ENCODE measurements around the gene IL17B. TPM values are rescaled to one million over a fixed set of nuclear protein-coding genes. Genes with fewer than 3 reads are reported as not detected.

Gene IL17B
- total RNA-seq, 1 donor from 2014 or later, result not detected

DNA sequence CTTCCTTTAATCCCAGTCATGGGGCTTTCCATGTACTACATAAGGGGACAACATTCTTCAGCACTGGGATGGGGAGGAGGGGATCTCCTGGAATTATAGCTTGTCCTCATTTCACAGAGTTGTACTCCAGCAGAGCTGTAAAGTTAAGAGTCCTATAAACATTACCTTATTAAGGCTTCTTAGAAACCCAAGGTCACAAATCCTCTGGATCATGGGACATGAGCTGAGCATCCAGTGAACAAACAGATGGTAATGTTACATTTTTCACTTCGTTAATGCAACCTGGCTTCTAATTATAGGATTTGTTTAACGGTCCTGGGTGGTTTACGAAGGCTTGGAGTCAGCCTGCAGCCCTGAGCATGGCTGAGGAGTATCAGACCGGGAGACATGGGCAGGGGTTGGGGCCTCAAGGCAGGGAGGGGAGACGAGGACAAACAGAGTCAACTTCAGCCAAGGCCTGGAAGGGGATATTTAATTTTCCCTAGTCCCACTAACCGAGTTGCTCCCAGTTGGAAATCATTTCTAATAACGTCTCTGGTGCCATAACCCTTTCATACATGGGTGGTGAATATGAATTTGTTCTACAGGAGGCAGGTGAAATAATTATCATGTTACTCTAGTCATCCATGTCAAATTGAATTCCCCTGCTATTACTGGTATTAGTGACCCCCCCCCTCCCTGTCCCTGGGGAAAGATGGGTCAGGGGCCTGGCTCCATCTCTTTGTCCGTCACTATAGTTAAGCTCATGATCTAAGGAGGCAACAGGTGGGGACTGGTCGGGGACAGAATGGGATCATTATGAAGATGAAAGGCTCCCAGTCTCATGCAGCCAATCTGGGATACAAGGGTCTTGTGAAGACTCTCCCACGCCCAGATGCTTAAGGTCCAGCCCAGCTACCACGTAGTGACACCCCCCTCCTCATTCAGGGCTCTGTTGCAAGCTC, 10.7 kb upstream of the IL17B start:
- Mint-ChIP-seq H3K4me3 (no peak overlapping the region), H3K36me3 (no peaks in the 10 kb centered on the region), H3K27ac (no peak overlapping the region), H3K9me3 (no peaks in the 10 kb centered on the region), H3K27me3 (ENCODE audit: low read depth) (no peaks in the 10 kb centered on the region), H3K4me1 (peaks cover 22% of the 10 kb centered on the region)
- no peak for DNase-seq (ENCODE audit: low spot score in 2 of 2, unreplicated experiment in 2 of 2)
- TF ChIP-seq, protein P1, sequence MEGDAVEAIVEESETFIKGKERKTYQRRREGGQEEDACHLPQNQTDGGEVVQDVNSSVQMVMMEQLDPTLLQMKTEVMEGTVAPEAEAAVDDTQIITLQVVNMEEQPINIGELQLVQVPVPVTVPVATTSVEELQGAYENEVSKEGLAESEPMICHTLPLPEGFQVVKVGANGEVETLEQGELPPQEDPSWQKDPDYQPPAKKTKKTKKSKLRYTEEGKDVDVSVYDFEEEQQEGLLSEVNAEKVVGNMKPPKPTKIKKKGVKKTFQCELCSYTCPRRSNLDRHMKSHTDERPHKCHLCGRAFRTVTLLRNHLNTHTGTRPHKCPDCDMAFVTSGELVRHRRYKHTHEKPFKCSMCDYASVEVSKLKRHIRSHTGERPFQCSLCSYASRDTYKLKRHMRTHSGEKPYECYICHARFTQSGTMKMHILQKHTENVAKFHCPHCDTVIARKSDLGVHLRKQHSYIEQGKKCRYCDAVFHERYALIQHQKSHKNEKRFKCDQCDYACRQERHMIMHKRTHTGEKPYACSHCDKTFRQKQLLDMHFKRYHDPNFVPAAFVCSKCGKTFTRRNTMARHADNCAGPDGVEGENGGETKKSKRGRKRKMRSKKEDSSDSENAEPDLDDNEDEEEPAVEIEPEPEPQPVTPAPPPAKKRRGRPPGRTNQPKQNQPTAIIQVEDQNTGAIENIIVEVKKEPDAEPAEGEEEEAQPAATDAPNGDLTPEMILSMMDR (IDR thresholded peaks at IDR 0.05; ENCODE audit: unreplicated experiment), result no peak

DNA sequence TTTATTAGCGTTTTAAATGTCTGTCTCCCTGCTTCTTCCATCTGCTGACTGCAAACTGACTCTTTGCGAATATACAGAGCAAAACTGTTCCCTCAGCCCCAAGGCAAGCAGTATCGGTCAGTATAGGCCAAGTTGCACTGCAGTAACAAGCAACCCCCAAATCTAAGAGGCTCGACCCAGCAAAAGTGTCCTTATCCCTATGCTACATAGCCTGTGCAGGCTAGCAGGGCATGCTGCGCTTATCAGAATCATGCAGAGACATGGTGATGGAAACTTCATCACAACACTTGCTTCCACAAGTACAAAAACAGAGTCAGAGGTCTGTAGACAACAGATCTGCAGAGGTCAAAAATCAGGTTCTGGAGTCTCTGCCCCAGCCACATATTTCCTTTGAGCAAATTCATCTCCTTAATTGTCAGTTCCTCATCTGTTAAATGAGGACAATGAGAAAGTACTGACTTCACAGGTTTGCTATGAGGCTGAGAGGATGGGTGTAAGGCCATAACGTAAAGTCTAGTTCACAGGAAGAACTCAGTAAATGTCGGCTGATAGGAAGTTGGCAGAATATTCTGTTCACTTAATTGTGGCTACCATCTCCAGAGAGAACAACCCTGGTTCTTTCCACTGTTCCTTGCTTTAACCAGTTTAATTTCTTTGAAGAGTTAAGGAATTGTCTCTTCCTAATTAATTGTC, 9.6 kb upstream of the IL17B start:
- Mint-ChIP-seq H3K36me3 (no peaks in the 10 kb centered on the region), H3K4me3 (no peak overlapping the region), H3K27me3 (ENCODE audit: low read depth) (no peaks in the 10 kb centered on the region), H3K9me3 (no peaks in the 10 kb centered on the region), H3K4me1 (peaks cover 22% of the 10 kb centered on the region), H3K27ac (no peak overlapping the region)
- TF ChIP-seq, protein P1 (IDR thresholded peaks at IDR 0.05; ENCODE audit: unreplicated experiment), result no peak
- DNase-seq (ENCODE audit: low spot score in 2 of 2, unreplicated experiment in 2 of 2), result no peak

DNA sequence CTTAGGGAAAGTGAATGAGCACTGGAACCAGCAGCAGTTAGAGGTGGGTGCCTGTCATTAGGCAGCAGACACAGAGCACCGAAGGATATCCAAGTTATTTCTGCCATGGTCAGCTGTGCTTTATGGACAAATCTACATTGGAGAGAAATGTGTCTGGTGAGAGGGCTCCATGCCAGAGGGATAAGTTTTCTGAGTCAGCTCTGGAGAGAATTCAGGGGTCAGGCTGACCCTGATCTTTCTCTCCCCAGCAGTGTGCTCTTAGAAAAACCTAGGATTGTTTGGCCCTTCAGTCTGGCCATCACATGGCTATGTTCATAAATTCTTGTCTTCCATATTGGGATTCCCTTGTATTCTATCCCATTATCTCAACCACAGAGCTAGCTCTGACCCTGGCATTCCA, 8.9 kb upstream of the IL17B start:
- TF ChIP-seq, protein P1 (IDR thresholded peaks at IDR 0.05; ENCODE audit: unreplicated experiment), result no peak
- Mint-ChIP-seq H3K4me3 (no peak overlapping the region), H3K36me3 (no peaks in the 10 kb centered on the region), H3K4me1 (peaks cover 22% of the 10 kb centered on the region), H3K27ac (peak overlapping the region; percentile 81), H3K27me3 (ENCODE audit: low read depth) (no peaks in the 10 kb centered on the region), H3K9me3 (no peaks in the 10 kb centered on the region)
- DNase-seq (ENCODE audit: low spot score in 2 of 2, unreplicated experiment in 2 of 2), result no peak

DNA sequence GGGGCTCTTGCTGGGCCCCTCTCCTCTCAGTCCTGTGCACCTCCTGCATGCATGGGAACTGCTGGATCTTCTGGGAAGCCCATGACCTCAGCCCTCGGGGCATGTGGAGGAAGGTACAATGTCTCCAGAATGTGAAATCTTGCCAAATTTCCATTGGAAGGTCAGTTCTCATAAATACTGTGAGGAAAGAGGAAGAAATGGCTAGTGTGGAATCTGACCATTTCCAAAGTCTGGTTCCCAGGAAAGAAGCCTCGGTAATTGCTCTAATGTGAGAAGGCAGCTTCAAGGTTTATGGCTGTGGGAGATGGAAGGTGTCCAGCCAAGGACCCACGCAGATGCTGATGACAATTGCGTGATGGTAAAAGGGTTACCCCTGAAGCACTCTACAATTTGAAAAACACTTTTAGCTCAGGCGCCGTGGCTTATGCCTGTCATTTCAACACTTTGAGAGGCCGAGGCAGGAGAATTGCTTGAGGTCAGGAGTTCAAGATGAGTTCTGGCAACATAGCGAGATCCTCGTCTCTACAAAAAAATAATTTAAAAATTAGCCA, 8.1 kb upstream of the IL17B start:
- Mint-ChIP-seq H3K9me3 (no peaks in the 10 kb centered on the region), H3K4me1 (peaks cover 23% of the 10 kb centered on the region), H3K4me3 (no peak overlapping the region), H3K36me3 (no peaks in the 10 kb centered on the region), H3K27me3 (ENCODE audit: low read depth) (no peaks in the 10 kb centered on the region), H3K27ac (peak overlapping the region; percentile 9)
- no peak for DNase-seq (ENCODE audit: low spot score in 2 of 2, unreplicated experiment in 2 of 2)
- TF ChIP-seq, protein P1 (IDR thresholded peaks at IDR 0.05; ENCODE audit: unreplicated experiment), result no peak

DNA sequence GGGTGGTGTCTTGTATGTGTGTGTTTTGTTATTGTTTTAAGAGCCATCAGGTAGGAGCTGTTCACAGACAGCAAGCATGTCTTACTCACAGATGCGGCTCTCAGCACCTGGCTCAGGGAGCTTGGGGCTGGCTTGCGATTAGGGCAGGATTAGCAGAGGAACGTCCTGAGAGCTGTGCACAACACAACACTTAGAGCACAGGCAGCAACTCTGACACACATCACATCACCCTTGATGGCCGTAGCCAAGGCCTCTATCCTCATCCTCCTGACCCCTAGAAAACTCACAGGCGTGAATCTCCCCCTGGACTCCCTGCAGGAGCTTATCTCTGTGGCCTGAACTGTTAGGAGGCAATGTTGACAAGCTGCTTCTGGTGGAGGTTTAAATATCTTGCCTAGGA, 7.1 kb upstream of the IL17B start:
- H3K27ac Mint-ChIP-seq, result peak overlapping the region; percentile 85
- DNase-seq (ENCODE audit: low spot score in 2 of 2, unreplicated experiment in 2 of 2), result no peak
- H3K36me3 Mint-ChIP-seq, result no peaks in the 10 kb centered on the region
- H3K4me3 Mint-ChIP-seq, result no peak overlapping the region
- peaks cover 33% of the 10 kb centered on the region for H3K4me1 Mint-ChIP-seq
- no peaks in the 10 kb centered on the region for H3K27me3 Mint-ChIP-seq (ENCODE audit: low read depth)
- H3K9me3 Mint-ChIP-seq, result no peaks in the 10 kb centered on the region
- TF ChIP-seq, protein P1 (IDR thresholded peaks at IDR 0.05; ENCODE audit: unreplicated experiment), result no peak
